GM18519 (cell line): Measurements from ENCODE around the gene FILIP1.
"Not testable (repeated sequence)": the region's sequence is repeated elsewhere in the genome, so short reads cannot be mapped to it uniquely, and the experiment has no call there.

Source experiments
- ATAC-seq: cut with Tn5 transposase; IDR thresholded peaks from one replicate; pipeline ENCODE4 v1.9.1; 2021; ENCODE audit warnings: mild to moderate bottlenecking, moderate library complexity; ENCODE audit not compliant: unreplicated experiment, low FRiP score

The FILIP1 gene

GRCh38 chr6:75422024-75422639, 71.5 kb downstream of the FILIP1 start:
- no peak for ATAC-seq

- no peak for ATAC-seq
These were observed 72.1 kb downstream of the FILIP1 start for GRCh38 chr6:75421316-75422023.

- no peak for ATAC-seq
These were observed 73.6 kb downstream of the FILIP1 start for GRCh38 chr6:75419980-75420379.

GRCh38 chr6:75419416-75419815, 74.2 kb downstream of the FILIP1 start:
- ATAC-seq: no peak

- ATAC-seq: no peak
These were observed 75.4 kb downstream of the FILIP1 start for GRCh38 chr6:75418233-75418632.

GRCh38 chr6:75416443-75416842, 77.2 kb downstream of the FILIP1 start:
- no peak for ATAC-seq

- no peak for ATAC-seq
These were observed 77.8 kb downstream of the FILIP1 start for GRCh38 chr6:75415804-75416203.

- ATAC-seq: no peak
These were observed 79.1 kb downstream of the FILIP1 start for GRCh38 chr6:75414445-75415021.

- ATAC-seq: no peak
These were observed 80.5 kb downstream of the FILIP1 start for GRCh38 chr6:75412969-75413662.

- not testable (repeated sequence) for ATAC-seq
These were observed 83.0 kb downstream of the FILIP1 start for GRCh38 chr6:75410564-75410963.

- ATAC-seq: no peak
These were observed 83.7 kb downstream of the FILIP1 start for GRCh38 chr6:75409928-75410327.

GRCh38 chr6:75409286-75409685, 84.3 kb downstream of the FILIP1 start:
- no peak for ATAC-seq

- no peak for ATAC-seq
These were observed 90.0 kb downstream of the FILIP1 start for GRCh38 chr6:75403563-75404080.

GRCh38 chr6:75402296-75402695, 91.3 kb downstream of the FILIP1 start:
- ATAC-seq: no peak

GRCh38 chr6:75397656-75398465, 95.7 kb downstream of the FILIP1 start:
- ATAC-seq: no peak

GRCh38 chr6:75397171-75397570, 96.4 kb downstream of the FILIP1 start:
- ATAC-seq: no peak

- ATAC-seq: no peak
These were observed 97.4 kb downstream of the FILIP1 start for GRCh38 chr6:75396005-75396800.

- no peak for ATAC-seq
These were observed 99.8 kb downstream of the FILIP1 start for GRCh38 chr6:75393806-75394205.

GRCh38 chr6:75391276-75391675, 102.3 kb downstream of the FILIP1 start:
- no peak for ATAC-seq
